M059J (cell line): ENCODE data around the gene YWHAH. TPM values are rescaled to one million over a fixed set of nuclear protein-coding genes. Genes with fewer than 3 reads are reported as not detected.

Experiments
- DNase-seq: peaks from one replicate; pipeline ENCODE4 v3.0.0-alpha.2; 2012; ENCODE audit warnings: low read depth
- total RNA-seq: library from RNA; depleted of rRNA; stranded (reverse); fragments of >200 nt; shearing (Covaris generic); gene quantifications from 2 replicates; pipeline ENCODE4 v1.2.3, GENCODE V29; 2014

Gene YWHAH
- total RNA-seq, 1 experiment from 2014 or later, result 196 TPM

DNA sequence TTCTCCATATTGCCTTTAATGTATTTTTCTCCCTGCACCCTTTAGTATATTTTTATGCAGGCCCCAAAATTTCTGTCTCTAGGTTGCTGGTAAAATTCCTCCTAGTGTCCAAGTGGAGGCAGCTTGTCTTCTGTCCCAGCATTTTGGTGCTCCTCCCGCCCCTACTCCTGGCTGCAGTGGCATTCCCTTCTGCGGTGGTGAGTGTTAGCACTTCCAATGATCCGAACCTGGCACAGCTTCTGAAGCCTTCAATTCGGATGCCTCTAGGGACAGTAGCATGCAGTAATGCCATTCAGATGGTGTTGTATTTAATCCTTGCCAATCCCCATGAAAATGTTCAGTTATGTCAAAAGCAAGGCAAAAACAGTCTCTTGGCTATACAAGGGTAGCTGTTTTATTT lies 5.9 kb downstream of the YWHAH start:
- DNase-seq, result no peak

DNA sequence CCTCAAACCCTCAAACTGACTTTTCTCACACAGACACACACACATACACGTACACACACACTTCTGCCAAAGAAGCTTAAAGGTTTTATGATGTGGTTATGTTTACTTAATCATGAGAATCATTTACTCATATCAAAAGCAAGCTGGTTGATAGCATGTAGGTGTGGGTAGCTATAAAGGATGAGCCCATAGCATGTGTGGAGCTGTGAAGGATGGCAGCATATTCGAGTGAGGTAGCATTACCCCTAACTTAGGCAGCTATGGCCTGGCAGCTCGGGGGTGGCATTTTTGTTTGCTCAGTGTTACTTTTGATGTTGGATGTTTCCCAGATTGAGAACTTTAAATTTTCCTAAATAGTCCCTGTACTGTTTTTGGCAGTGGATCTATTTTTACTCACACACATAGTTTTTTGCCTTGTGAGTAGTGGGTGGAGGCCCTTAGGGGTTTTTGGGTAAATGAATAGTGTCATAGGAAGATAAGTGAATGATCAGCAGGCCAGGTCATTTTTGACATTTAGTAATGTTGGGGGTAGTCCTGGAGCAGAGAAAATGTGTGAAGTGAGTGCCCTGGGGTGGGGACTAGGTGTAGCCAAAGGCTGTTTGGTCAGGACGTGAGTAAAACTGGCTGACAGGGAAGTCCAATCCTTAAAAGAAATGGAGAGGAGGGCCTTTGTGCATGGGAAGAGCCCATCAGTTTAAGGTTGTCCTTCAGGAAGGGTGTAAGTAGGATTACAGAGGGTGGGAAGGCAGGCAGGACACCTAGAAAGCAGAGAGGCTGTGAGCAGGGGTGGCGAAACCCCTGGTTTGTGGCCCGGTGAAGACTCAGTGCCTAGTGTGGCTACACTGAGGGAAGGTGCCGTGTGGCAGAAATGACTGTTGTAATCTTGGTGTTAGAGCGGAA lies 7.1 kb downstream of the YWHAH start:
- peak; percentile 17 for DNase-seq

DNA sequence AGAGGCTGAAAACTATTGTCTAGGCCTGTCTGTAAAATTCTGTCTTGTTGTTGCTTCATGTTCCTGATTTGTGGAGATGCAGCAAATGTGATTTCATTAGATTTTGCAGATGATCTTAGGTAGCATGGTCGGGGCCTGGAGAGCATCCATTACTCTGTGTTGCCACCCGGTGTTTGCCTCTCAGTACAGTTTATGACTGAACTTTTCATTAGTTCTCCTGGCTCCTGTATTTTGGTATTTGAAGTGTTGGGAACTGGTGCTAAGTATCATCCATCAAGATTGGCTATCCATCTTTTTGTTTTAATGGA lies 7.7 kb downstream of the YWHAH start:
- DNase-seq, result peak; percentile 24

DNA sequence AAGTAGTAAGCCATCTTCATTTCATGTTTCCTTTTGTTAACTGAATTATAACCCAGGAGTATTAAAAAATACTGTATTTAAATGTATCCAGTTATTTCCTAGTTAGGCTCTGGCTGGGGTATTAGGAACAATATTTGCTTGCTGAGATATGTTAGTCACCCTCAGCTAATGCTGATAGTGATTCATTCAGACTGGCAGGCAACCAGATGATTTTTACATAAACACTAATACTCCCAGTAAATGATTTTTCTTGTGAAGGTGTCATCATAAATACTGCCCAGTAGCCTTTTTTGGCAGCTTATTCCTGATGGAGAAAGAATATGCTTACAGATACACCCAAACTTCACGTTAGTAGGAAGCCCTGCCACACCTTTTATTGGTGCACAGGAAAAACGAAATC lies 8.1 kb downstream of the YWHAH start:
- peak; percentile 84 for DNase-seq

DNA sequence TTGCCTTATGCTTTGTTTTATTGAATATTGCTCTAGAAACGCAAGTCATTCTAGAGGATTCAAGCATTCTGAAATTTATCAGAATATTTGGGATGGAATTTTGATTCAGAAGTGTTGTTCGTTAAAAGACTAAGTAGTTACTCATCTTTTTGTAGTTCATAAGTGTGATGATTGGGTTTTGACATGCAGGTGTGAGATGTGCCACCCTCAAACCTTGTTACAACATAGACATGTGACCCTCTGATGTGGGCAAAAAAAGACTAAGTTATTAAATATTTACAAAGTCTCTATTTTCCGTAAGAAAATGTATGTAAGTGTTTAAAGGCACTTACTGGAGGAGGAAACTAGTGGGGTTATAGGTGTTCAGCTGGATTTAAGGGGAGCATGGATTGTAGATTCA lies 8.9 kb downstream of the YWHAH start:
- no peak for DNase-seq

DNA sequence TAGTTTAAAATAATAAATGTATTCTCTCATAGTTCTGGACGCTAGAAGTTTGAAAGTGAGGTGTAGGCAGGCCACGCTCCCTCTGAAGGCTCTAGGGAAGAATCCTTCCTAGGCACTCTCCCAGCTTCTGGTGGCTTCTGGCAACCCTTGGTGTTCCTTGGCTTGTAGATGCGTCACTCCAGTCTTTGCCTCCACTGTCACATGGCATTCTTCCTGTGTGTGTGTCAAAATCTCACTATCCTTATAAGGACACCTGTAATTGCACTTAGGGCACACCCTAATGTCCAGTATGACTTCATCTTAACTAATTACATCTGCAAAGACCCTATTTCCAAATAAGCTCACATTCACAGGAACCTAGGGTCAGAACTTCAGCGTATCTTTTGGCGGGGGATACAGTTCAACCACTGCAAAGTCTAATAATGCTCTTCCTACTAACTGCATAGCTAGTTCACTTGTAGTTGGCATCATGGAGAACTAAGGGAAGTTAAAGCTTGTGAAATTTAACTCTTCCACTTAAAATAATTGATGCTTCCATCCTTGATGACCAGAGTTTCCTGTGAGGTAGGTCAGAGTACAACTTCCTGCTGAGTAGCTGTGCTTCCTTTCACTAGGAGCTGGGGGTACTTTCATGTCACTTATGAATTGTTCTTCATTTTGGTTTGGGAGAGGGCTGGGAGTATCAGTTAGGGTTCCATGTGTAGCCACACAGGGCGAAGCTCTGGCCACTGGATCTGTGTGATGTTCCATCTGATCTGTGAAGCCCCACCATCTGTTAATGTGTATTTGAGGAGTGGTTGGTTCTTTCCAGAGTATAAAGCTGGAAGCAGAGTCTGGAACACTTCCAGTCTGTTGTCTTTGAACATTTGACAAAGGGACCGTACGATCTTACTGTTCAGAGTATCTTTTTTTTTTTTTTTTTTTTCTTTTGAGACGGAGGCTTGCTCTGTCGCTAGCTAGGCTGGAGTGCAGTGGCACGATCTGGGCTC lies 10.5 kb downstream of the YWHAH start:
- no peak for DNase-seq

DNA sequence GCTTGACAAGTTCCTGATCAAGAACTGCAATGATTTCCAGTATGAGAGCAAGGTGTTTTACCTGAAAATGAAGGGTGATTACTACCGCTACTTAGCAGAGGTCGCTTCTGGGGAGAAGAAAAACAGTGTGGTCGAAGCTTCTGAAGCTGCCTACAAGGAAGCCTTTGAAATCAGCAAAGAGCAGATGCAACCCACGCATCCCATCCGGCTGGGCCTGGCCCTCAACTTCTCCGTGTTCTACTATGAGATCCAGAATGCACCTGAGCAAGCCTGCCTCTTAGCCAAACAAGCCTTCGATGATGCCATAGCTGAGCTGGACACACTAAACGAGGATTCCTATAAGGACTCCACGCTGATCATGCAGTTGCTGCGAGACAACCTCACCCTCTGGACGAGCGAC lies 12.0 kb downstream of the YWHAH start:
- DNase-seq, result no peak

DNA sequence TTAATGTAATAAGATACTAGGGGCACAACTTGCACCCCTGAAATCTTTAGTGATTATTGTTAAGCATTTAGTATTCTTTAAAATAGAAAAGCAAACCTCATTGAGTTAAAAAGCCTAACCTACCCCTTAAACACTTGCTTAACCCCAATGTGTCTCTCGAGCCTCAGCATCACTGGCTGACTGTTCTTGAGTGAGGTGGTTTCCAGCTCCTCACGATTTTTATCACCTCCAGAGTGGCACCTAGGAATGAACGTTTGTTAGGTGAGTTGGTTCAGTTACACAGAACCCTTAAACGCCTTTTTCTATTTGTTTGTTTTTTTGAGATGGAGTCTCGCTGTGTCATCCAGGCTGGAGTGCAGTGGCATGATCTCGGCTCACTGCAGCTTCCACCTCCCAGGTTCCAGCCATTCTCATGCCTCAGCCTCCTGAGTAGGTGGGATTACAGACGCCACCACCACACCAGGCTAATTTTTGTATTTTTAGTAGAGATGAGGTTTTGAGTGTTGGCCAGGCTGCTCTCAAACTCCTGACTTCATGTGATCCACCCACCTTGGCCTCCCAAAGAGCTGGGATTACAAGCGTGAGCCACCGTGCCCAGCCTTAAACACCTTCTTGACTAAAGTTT lies 13.7 kb downstream of the YWHAH start:
- DNase-seq, result no peak

DNA sequence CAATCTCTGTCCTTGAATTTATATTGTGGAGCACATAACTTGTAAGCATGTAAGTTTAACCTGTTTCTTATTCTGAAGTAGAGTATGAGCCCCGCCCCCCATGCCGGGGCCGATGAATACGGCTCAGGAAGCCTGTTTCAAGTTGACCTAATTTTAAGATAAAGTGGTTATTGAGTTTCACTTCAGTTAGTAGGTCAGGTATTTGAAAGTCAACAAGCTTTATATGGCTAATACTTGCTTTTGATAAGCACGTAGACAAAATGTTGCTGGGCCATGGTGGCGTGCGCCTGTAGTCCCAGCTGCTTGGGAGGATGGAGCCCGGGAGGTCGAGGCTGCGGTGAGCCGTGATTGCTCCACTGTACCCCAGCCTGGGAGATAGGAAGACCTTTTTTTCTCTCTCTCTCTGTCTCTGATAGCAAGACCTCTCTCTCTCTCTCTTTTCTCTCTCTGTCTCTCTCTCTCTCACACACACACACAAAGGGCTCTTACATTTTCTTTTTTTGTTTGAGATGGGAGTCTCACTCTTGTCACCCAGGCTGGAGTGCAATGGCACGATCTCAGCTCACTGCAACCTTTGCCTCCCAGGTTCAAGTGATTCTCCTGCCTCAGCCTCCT lies 14.4 kb downstream of the YWHAH start:
- DNase-seq, result no peak

DNA sequence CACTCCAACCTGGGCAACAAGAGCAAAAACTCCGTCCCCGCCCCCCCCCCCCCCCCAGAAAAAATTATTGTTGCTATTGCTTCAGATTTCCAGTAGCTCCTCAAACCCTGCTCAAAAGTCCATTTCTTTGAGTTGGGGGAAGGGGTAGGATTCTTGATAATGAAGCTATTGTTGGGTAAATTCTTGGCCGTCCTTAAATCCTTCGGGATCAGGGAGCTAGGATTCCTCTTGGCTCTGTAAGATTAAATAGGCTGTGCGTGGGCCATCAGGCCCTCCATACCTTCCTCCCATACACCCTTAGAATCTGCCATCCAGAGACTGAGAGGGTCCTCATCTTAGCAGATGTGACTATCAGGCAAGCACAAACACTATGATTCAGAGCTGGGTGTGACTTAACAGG lies 16.4 kb downstream of the YWHAH start:
- DNase-seq, result no peak

DNA sequence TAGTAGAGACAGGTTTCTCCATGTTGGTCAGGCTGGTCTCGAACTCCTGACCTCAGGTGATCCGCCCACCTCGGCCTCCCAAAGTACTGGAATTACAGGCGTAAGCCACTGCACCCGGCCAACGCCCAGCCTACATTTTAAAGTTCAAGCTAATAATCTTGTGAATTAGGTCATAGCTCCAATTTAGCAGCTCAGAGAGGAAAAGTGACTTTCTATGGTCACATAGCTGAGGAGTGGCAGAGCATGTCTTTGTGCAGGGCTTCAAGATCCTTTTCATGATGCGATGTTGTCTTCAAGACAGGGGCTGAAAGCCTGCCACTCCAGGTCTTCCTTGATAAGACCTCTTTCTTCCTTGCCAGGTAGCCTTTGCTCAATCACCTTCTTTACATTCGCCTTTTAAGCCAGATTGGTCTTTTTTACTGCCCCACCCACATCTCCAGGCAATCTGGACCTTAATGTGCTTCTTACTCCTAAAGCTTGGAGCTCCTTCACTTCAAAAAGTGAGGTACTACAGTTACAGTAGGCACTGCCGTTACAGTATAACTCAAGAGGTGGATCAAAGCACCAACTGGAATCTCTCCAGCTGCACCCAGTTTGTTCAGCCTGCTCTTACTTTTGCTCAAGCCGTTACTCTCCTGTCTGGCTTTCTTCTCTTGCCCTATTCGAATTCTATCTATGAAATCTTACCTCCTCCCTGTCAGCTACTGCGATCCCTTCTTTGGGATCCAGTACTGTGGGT lies 18.2 kb downstream of the YWHAH start:
- DNase-seq, result no peak

DNA sequence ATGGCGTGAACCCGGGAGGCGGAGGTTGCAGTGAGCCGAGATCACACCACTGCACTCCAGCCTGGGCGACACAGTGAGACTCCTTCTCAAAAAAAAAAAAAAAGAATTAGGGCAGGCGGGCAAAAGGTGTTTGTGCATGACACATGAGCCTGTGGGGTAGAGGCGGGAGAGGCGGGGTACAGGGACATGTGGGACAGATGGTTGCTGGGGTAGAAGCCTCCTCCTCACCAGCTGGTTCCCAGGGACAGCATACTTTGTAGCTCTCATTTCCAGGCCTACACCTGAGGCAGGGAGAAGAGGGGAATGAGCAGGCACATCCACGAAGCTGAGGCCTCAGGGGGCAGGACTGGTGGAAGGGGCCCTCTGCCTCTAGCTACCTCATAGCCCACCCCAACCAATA lies 23.7 kb downstream of the YWHAH start:
- no peak for DNase-seq

DNA sequence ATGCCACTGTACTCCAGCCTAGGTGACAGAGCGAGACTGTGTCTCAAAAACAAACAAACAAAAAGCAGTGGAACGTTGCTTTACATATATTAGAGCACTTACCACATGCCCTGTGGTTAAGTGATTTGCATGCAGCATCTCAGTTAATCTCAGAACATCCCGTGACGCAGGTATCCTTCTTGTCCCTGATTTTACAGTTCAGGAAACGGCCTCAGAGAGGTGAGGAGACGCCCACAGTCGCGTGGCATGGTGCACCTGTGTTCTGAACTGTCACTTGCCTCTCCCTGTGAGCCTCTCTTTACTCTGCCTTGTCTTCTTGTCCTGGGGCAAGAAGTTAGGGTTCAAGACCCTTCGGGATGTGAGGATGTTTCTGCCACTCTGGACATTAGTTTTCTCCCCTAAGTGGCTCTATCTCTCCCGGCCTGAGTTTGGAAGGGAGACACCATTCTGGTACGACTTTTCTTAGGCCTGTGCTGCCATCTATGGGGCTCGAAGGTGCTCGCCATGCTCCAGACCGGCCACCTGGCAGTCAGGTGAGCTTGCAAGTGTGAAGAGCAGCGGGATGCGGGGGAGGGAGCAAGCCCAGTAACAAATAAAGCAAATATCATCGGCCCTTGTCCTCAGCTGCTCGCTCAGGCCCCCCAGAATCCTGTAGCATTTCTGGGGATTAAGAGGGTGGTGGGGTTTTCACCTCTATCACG lies 25.6 kb downstream of the YWHAH start:
- DNase-seq, result peak; percentile 69

DNA sequence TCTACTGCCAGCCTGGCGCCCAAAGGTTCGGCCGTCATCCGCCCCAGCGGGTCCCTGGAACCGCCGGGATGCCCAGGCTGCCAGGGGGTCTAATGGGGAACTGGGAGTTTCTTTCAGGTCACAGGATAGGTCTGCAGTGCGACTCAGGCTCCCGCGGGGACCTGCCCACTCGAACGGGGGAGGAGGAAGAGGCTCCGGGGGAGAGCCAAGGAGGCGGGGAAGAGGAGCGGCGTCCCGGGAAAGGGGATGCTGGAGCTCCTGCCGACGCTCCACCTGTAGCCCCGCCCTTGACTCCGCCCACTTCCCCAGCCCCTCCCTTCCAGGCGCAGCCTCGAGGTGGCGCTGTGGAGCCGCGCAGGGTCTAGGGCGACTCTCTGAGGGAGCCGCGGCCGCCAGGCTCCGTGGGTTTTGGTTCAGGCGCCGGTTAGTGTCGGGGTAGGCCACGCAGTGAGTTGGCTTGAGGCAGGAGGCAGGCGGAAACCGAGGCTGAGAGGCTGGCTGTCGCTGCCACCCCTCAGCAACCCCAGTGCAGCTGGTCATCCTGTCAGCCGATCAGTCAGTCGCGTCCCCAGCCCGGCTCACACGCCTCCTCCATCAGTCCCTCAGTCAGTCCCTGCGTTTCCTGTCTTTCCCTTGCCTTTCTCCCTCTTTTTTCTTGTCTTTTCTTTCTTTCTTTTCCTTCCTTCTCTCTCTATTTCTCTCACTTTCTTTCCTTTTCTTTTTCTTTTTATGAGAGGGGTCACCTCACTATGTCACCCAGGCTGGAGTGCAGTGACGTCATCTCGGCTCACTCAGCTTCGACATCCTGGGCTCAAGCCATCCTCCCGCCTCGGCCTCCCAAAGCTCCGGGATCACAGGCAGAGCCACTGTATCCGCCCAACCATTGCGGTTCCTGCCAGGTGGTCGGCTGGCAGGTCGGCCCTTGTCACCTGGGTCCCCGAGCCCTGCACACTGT lies 26.4 kb downstream of the YWHAH start:
- peak; percentile 75 for DNase-seq

DNA sequence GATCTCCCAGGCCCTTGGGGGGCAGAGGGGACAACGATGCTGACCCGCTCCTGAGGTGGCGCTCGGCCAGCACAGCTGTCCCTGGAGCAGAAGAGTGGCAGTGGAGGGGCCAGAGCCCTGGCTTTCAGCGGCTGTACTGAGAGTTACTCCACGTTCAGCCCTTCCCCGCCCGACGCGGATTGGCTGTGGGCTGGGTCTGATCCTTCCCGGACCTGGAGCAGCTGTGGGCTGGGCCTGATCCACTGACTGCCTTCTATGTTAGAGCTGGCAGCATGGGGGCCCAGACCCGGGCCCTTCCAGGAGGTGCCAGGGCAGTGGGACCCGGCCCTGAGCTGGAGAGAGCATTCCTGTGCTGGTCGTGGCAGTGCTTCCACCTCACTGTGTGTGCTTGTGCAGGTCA lies 27.8 kb downstream of the YWHAH start:
- DNase-seq, result no peak

DNA sequence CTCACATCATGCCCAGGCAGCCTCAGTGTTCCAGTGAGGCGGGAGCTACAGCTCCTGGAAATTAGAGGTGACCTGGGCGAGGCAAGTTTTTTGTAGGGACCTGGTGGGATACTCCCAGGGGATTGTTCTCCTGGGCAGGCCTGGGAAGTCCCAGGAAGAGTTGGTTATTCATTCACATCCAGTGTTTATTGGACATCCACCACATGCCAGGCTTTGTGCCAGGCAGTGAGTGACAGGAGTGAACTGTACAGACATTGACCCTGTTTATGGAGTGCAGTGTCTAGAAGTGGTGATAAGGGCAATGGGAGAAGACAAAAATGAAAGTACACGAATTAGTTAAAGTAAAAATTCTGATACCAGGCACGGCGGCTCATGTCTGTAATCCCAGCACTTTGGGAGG lies 29.4 kb downstream of the YWHAH start:
- peak; percentile 48 for DNase-seq

DNA sequence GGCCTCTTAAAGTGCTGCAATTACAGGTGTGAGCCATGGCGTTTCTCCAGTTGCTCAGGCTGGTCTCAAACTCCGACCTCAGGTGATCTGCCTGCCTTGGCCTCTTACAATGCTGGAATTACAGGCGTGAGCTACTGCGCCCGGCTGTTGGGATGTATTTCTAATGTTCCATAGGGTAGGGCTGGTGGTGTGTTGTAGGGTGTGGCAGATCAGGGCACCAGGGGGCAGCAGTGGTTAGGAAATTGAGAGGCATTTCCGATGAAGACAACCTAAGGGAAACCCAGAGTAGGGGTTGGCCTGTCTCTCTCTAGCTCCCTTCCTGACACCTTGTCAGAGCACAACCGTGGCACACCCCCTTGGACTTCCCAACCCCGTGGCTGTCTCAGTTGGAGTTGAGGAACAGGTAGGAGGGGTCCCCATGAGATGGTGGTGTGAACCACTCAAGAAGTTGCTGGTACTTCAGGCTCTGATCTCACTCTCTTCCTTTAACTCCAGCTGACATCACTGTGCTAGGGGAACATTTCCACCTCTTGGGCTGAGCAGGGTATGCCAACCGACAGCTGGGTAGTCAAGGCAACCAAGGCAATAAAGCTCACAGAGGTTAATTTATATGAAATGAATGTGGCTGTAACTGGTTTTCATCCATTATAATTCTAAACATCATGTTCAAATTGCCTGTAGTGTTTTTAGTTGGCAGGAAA lies 33.0 kb downstream of the YWHAH start:
- peak; percentile 60 for DNase-seq

DNA sequence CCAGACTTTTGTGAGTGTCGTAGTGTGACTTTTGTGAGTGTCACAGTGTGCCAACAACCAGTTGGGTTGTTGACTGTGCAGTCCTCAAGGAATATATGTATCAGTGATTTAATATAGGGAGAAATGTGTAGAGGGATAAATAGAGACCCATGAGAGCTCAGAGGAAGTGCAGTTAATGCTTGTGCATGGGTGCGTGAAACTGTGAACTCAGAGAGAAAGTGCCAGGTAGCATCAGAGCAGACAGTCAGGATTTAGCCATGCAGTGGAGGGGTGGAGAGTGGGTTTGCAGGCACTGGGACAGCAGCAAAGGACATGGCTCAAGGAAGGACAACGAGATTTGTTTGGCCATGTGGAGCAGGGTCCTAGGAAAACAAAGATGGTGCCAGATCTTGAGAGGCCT lies 33.6 kb downstream of the YWHAH start:
- DNase-seq, result no peak

DNA sequence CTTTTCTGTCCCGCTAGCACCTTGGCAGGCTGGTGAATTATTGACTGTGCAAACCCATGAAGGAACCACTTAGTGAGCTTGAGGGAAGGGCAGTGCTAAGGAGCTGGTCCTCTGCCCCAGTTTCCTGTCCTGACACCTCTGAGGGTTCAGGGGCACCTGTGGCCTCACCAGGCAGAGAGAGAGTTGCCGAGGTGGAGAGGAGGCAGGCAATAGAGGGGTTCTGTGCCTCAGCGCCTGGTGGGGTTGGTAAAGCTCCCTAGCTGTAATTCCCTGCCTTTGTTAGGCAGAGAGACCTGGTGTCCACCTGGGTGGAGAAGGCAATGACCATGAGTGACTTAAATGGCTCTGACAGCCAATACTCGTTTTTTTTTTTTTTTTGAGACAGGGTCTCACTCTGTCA lies 36.3 kb downstream of the YWHAH start:
- no peak for DNase-seq
